T-helper 1 cell (primary cell): ENCODE measurements around the gene MILR1.
"Not testable (repeated sequence)": the region's sequence is repeated elsewhere in the genome, so short reads cannot be mapped to it uniquely, and the experiment has no call there.

Experiments
- DNase-seq, 5 donors: peaks; one replicate each; pipeline ENCODE4 v3.0.0-alpha.2; 2012 to 2020
- total RNA-seq, 4 donors: gene quantifications; one replicate each; lab custom pipeline; 2026; lab: John Stamatoyannopoulos, UW

Gene MILR1
- total RNA-seq = 0 to 1.1 (median 0.23) reads per million in 4 donors

- DNase-seq = peak in 1 of 5 donors; percentile 8
Measured at GRCh38 chr17:64448665-64449512, at the start of gene MILR1. Gene MILR1, plus strand, starts transcription at chr17:64449115. Its CDS starts 54 bp downstream, at chr17:64449169.

GRCh38 chr17:64399767-64400156 is 49.2 kb upstream of the MILR1 start:
- no peak for DNase-seq

- no peak for DNase-seq
Measured at GRCh38 chr17:64400642-64401041, 48.3 kb upstream of the MILR1 start.

GRCh38 chr17:64401244-64401860 is 47.6 kb upstream of the MILR1 start:
- no peak for DNase-seq

- DNase-seq = no peak
Measured at GRCh38 chr17:64401941-64402340, 47.0 kb upstream of the MILR1 start.

- DNase-seq = no peak
Measured at GRCh38 chr17:64402469-64402868, 46.4 kb upstream of the MILR1 start.

GRCh38 chr17:64403881-64404460 is 44.9 kb upstream of the MILR1 start:
- no peak for DNase-seq

GRCh38 chr17:64406321-64407200 is 42.4 kb upstream of the MILR1 start:
- DNase-seq = peak in 1 of 5 donors; percentile 32

GRCh38 chr17:64410750-64411490 is 38.0 kb upstream of the MILR1 start:
- no peak for DNase-seq

GRCh38 chr17:64411999-64412771 is 36.7 kb upstream of the MILR1 start:
- DNase-seq = no peak

GRCh38 chr17:64412944-64413381 is 36.0 kb upstream of the MILR1 start:
- no peak for DNase-seq

- DNase-seq = no peak
Measured at GRCh38 chr17:64413513-64413912, 35.4 kb upstream of the MILR1 start.

- peak in 1 of 5 donors; percentile 54 for DNase-seq
Measured at GRCh38 chr17:64418506-64419339, 30.2 kb upstream of the MILR1 start.

GRCh38 chr17:64420143-64420670 is 28.7 kb upstream of the MILR1 start:
- peak in 3 of 5 donors; percentile 17 to 70 (median 27) for DNase-seq

GRCh38 chr17:64422121-64422520 is 26.8 kb upstream of the MILR1 start:
- DNase-seq = not testable (repeated sequence)

GRCh38 chr17:64423881-64424280 is 25.0 kb upstream of the MILR1 start:
- DNase-seq = no peak

- DNase-seq = no peak
Measured at GRCh38 chr17:64424324-64424849, 24.5 kb upstream of the MILR1 start.

GRCh38 chr17:64425191-64425590 is 23.7 kb upstream of the MILR1 start:
- DNase-seq = no peak

GRCh38 chr17:64426596-64426995 is 22.3 kb upstream of the MILR1 start:
- DNase-seq = no peak
